Activated T-cell treated with anti-CD3 and anti-CD28 coated beads, Interleukin-2, amount 50 U/mL, for 24 hours (primary cell): ENCODE results near the gene CAMK4.
"Not testable (repeated sequence)": the region's sequence is repeated elsewhere in the genome, so short reads cannot be mapped to it uniquely, and the experiment has no call there.

Experiments used
- DNase-seq: peaks from one replicate; pipeline ENCODE4 v3.0.0-alpha.2; 2020
- H3K27ac Mint-ChIP-seq: 2 replicates; pipeline ENCODE4 v1.8.0; 2020; ENCODE audit warnings: mild to moderate bottlenecking, mixed read lengths
- H3K27me3 Mint-ChIP-seq: 2 replicates; pipeline ENCODE4 v1.8.0; 2020; ENCODE audit warnings: mixed read lengths
- H3K36me3 Mint-ChIP-seq: 2 replicates; pipeline ENCODE4 v1.8.0; 2020; ENCODE audit warnings: low read depth, mixed read lengths
- H3K4me1 Mint-ChIP-seq: 2 replicates; pipeline ENCODE4 v1.8.0; 2020; ENCODE audit warnings: low read depth, mixed read lengths
- H3K4me3 Mint-ChIP-seq: 2 replicates; pipeline ENCODE4 v1.8.0; 2020; ENCODE audit warnings: mild to moderate bottlenecking, moderate library complexity, mixed read lengths
- H3K9me3 Mint-ChIP-seq: 2 replicates; pipeline ENCODE4 v1.8.0; 2020; ENCODE audit warnings: mixed read lengths

Gene CAMK4

GRCh38 chr5:111409266-111409665 lies 185.1 kb downstream of the CAMK4 start:
- Mint-ChIP-seq H3K36me3 (peaks cover 72% of the 10 kb centered on the region), H3K9me3 (peaks cover 13% of the 10 kb centered on the region)
- H3K27ac Mint-ChIP-seq, DNase-seq, H3K4me1 Mint-ChIP-seq, H3K4me3 Mint-ChIP-seq, H3K27me3 Mint-ChIP-seq: not testable (repeated sequence)

GRCh38 chr5:111410067-111410466 lies 185.9 kb downstream of the CAMK4 start:
- peaks cover 13% of the 10 kb centered on the region for H3K9me3 Mint-ChIP-seq
- peaks cover 10% of the 10 kb centered on the region for H3K4me1 Mint-ChIP-seq
- H3K36me3 Mint-ChIP-seq = peaks cover 69% of the 10 kb centered on the region
- H3K27ac Mint-ChIP-seq, H3K4me3 Mint-ChIP-seq, H3K27me3 Mint-ChIP-seq, DNase-seq: not testable (repeated sequence)

GRCh38 chr5:111411301-111411700 lies 187.1 kb downstream of the CAMK4 start:
- Mint-ChIP-seq H3K27ac (no peak overlapping the region), H3K9me3 (peaks cover 15% of the 10 kb centered on the region), H3K4me3 (no peak overlapping the region), H3K27me3 (no peaks in the 10 kb centered on the region), H3K36me3 (peaks cover 64% of the 10 kb centered on the region), H3K4me1 (peaks cover 13% of the 10 kb centered on the region)
- no peak for DNase-seq

- no peak overlapping the region for H3K4me3 Mint-ChIP-seq
- no peak overlapping the region for H3K27ac Mint-ChIP-seq
These were observed 188.4 kb downstream of the CAMK4 start for GRCh38 chr5:111412593-111412992.

GRCh38 chr5:111415053-111415452 lies 190.9 kb downstream of the CAMK4 start:
- Mint-ChIP-seq H3K9me3 (peaks cover 9% of the 10 kb centered on the region), H3K36me3 (peaks cover 44% of the 10 kb centered on the region), H3K4me1 (peaks cover 10% of the 10 kb centered on the region), H3K4me3 (no peak overlapping the region), H3K27me3 (no peaks in the 10 kb centered on the region), H3K27ac (peak overlapping the region; percentile 61)
- DNase-seq = no peak

More at GRCh38 chr5:111412593-111412992, 188.4 kb downstream of the CAMK4 start:
- H3K36me3 Mint-ChIP-seq = peaks cover 57% of the 10 kb centered on the region
- no peak for DNase-seq
- H3K27me3 Mint-ChIP-seq = no peaks in the 10 kb centered on the region
- H3K9me3 Mint-ChIP-seq = peaks cover 17% of the 10 kb centered on the region
- peaks cover 13% of the 10 kb centered on the region for H3K4me1 Mint-ChIP-seq

- DNase-seq = no peak
- no peaks in the 10 kb centered on the region for H3K27me3 Mint-ChIP-seq
- no peak overlapping the region for H3K4me3 Mint-ChIP-seq
- peaks cover 23% of the 10 kb centered on the region for H3K4me1 Mint-ChIP-seq
- H3K27ac Mint-ChIP-seq = no peak overlapping the region
- peaks cover 72% of the 10 kb centered on the region for H3K36me3 Mint-ChIP-seq
- peaks cover 7% of the 10 kb centered on the region for H3K9me3 Mint-ChIP-seq
These were observed 198.1 kb downstream of the CAMK4 start for GRCh38 chr5:111422245-111422644.

GRCh38 chr5:111422747-111423720 lies 198.8 kb downstream of the CAMK4 start:
- Mint-ChIP-seq H3K27me3 (no peaks in the 10 kb centered on the region), H3K9me3 (peaks cover 2% of the 10 kb centered on the region), H3K36me3 (peaks cover 72% of the 10 kb centered on the region), H3K27ac (no peak overlapping the region), H3K4me3 (no peak overlapping the region), H3K4me1 (peaks cover 27% of the 10 kb centered on the region)
- DNase-seq = no peak

- H3K27me3 Mint-ChIP-seq = no peaks in the 10 kb centered on the region
- no peak for DNase-seq
- H3K4me3 Mint-ChIP-seq = no peak overlapping the region
- no peak overlapping the region for H3K27ac Mint-ChIP-seq
- H3K9me3 Mint-ChIP-seq = peaks cover 8% of the 10 kb centered on the region
- peaks cover 43% of the 10 kb centered on the region for H3K4me1 Mint-ChIP-seq
- H3K36me3 Mint-ChIP-seq = peaks cover 80% of the 10 kb centered on the region
These were observed 201.0 kb downstream of the CAMK4 start for GRCh38 chr5:111425205-111425604.

- no peak overlapping the region for H3K4me3 Mint-ChIP-seq
- H3K36me3 Mint-ChIP-seq = peaks cover 61% of the 10 kb centered on the region
- H3K9me3 Mint-ChIP-seq = peaks cover 8% of the 10 kb centered on the region
- no peak overlapping the region for H3K27ac Mint-ChIP-seq
- H3K4me1 Mint-ChIP-seq = peaks cover 44% of the 10 kb centered on the region
- no peaks in the 10 kb centered on the region for H3K27me3 Mint-ChIP-seq
- no peak for DNase-seq
These were observed 203.6 kb downstream of the CAMK4 start for GRCh38 chr5:111427762-111428161.

GRCh38 chr5:111432883-111433536 lies 208.8 kb downstream of the CAMK4 start:
- Mint-ChIP-seq H3K4me1 (peaks cover 38% of the 10 kb centered on the region), H3K36me3 (peaks cover 32% of the 10 kb centered on the region), H3K27ac (no peak overlapping the region), H3K4me3 (no peak overlapping the region), H3K27me3 (no peaks in the 10 kb centered on the region), H3K9me3 (peaks cover 8% of the 10 kb centered on the region)
- DNase-seq = no peak

- Mint-ChIP-seq H3K4me3 (no peak overlapping the region), H3K27me3 (no peaks in the 10 kb centered on the region), H3K36me3 (peaks cover 31% of the 10 kb centered on the region), H3K9me3 (peaks cover 2% of the 10 kb centered on the region), H3K27ac (no peak overlapping the region), H3K4me1 (peaks cover 31% of the 10 kb centered on the region)
- DNase-seq = no peak
These were observed 210.6 kb downstream of the CAMK4 start for GRCh38 chr5:111434800-111435199.

- Mint-ChIP-seq H3K9me3 (no peaks in the 10 kb centered on the region), H3K27me3 (no peaks in the 10 kb centered on the region), H3K27ac (peak overlapping the region; percentile 18), H3K4me1 (peaks cover 11% of the 10 kb centered on the region), H3K4me3 (no peak overlapping the region), H3K36me3 (peaks cover 29% of the 10 kb centered on the region)
- DNase-seq = no peak
These were observed 215.4 kb downstream of the CAMK4 start for GRCh38 chr5:111439473-111440075.

GRCh38 chr5:111447099-111447498 lies 222.9 kb downstream of the CAMK4 start:
- peaks cover 19% of the 10 kb centered on the region for H3K4me1 Mint-ChIP-seq
- peaks cover 67% of the 10 kb centered on the region for H3K36me3 Mint-ChIP-seq
- H3K27me3 Mint-ChIP-seq = no peaks in the 10 kb centered on the region
- H3K9me3 Mint-ChIP-seq = no peaks in the 10 kb centered on the region
- H3K27ac Mint-ChIP-seq = no peak overlapping the region
- no peak overlapping the region for H3K4me3 Mint-ChIP-seq
- DNase-seq = no peak

GRCh38 chr5:111447822-111448221 lies 223.6 kb downstream of the CAMK4 start:
- no peaks in the 10 kb centered on the region for H3K9me3 Mint-ChIP-seq
- H3K36me3 Mint-ChIP-seq = peaks cover 71% of the 10 kb centered on the region
- no peaks in the 10 kb centered on the region for H3K27me3 Mint-ChIP-seq
- DNase-seq = no peak
- H3K4me3 Mint-ChIP-seq = no peak overlapping the region
- peaks cover 19% of the 10 kb centered on the region for H3K4me1 Mint-ChIP-seq
- H3K27ac Mint-ChIP-seq = peak overlapping the region; percentile 23
